Activated naive CD4-positive, alpha-beta T cell treated with anti-CD3 and anti-CD28 coated beads, Interleukin-2, amount 50 U/mL, for 72 hours (primary cell): ENCODE results near the gene SCAMP4. TPM values are rescaled to one million over a fixed set of nuclear protein-coding genes. Genes with fewer than 3 reads are reported as not detected.

Experiments used
- ATAC-seq, 2 donors: fragments of 150-1000 bp; cut with Tn5 transposase; 2 replicates each; pipeline ENCODE4 v1.10.0; 2021; ENCODE audit warnings: mild to moderate bottlenecking in 2 of 2, moderate library complexity in 2 of 2
- DNase-seq, 2 donors: peaks; one replicate each; pipeline ENCODE4 v3.0.0; 2021 to 2022; ENCODE audit warnings: low spot score in 2 of 2
- H3K27ac Mint-ChIP-seq, 2 donors: one replicate each; pipeline ENCODE4 v1.8.0; 2022; ENCODE audit warnings: mild to moderate bottlenecking in 2 of 2, mixed read lengths in 2 of 2
- H3K36me3 Mint-ChIP-seq, 2 donors: one replicate each; pipeline ENCODE4 v1.8.0; 2022; ENCODE audit warnings: mixed read lengths in 2 of 2
- H3K9me3 Mint-ChIP-seq, 2 donors: one replicate each; pipeline ENCODE4 v1.8.0; 2022; ENCODE audit warnings: mixed read lengths in 2 of 2
- total RNA-seq, 2 donors: library from RNA; stranded (reverse); gene quantifications; one replicate each; pipeline ENCODE4 v1.2.3, GENCODE V29; 2022

SCAMP4 gene
- total RNA-seq, 2 donors from 2014 or later: 22.4 to 28.2 TPM

DNA sequence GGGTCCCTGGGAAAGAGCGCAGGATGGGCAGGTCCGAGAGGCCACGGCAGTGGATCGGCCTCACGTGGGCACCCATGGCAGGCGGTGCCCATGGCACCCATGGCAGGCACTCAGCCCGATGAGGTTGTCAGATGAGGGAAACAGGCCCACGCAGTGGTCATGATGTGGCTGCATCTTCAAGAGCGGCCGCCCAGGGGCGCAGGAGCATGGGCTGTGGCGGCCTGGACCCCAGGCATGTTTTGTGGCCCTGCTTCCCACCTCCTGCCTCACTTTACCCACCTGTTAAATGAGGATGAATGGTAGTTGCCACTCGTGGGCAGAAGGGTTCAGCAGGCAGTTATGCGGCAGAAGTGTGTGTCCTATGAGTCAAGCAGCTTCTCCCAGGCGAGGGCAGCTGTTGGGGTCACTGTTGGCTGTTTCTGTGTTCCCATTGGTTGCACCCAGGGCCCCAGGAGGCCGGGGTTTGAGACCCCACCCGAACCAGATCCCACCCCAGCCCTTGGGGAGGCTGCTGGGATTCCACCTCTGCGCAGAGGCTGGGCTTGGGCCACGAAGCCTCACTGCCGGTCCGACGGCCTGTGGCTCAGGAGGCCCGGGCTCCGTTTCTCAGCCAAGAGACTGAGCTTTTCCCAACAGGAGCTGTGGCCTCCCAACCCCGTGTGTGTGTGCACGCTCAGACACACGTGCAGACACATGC, 65.8 kb downstream of the SCAMP4 start:
- no peak for DNase-seq

GRCh38 chr19:1974381-1975161, 69.4 kb downstream of the SCAMP4 start:
- no peak for ATAC-seq
- Mint-ChIP-seq H3K27ac (peak overlapping the region in 1 of 2 donors; percentile 64), H3K9me3 (no peaks in the 10 kb centered on the region)

More for the DNA sequence above, 65.8 kb downstream of the SCAMP4 start:
- no peak for ATAC-seq
- Mint-ChIP-seq H3K36me3 (no peaks in the 10 kb centered on the region), H3K9me3 (no peaks in the 10 kb centered on the region), H3K27ac (no peak overlapping the region)

GRCh38 chr19:1975162-1975480, 69.9 kb downstream of the SCAMP4 start:
- no peaks in the 10 kb centered on the region for H3K36me3 Mint-ChIP-seq
- H3K9me3 Mint-ChIP-seq: no peaks in the 10 kb centered on the region
- DNase-seq (no peak), ATAC-seq (no peak)
- H3K27ac Mint-ChIP-seq: peak overlapping the region in 1 of 2 donors; percentile 64

More at GRCh38 chr19:1974381-1975161, 69.4 kb downstream of the SCAMP4 start:
- H3K36me3 Mint-ChIP-seq: no peaks in the 10 kb centered on the region
- no peak for DNase-seq

Other genes with a start within 250 kb of the SCAMP4 start
- gene ONECUT3, start 151.9 kb upstream of the SCAMP4 start, total RNA-seq: not detected
- gene ATP8B3, start 93.1 kb upstream of the SCAMP4 start, total RNA-seq: 10 to 100 TPM; 11.7 to 28.7 TPM
- 10 to 100 TPM; 35.5 to 44.5 TPM for gene REXO1, start 56.9 kb upstream of the SCAMP4 start, total RNA-seq
- gene KLF16, start 41.8 kb upstream of the SCAMP4 start, total RNA-seq: 10 to 100 TPM; 20.5 to 22.6 TPM
- gene ABHD17A, start 19.9 kb upstream of the SCAMP4 start, total RNA-seq: 100 to 1,000 TPM; 109 to 110 TPM
- gene ADAT3, start within 50 bp of the SCAMP4 start, total RNA-seq: 1 to 10 TPM; 8.5 to 10.0 TPM
- 10 to 100 TPM; 33.1 to 58.6 TPM for gene CSNK1G2, start 35.8 kb downstream of the SCAMP4 start, total RNA-seq
- 10 to 100 TPM; 24.6 to 60.8 TPM for gene BTBD2, start 110.3 kb downstream of the SCAMP4 start, total RNA-seq
- 100 to 1,000 TPM; 211 to 261 TPM for gene MKNK2, start 145.8 kb downstream of the SCAMP4 start, total RNA-seq
- 100 to 1,000 TPM in 1 of 2 donors, 10 to 100 TPM in 1; 91.8 to 183 TPM for gene MOB3A, start 190.9 kb downstream of the SCAMP4 start, total RNA-seq
- gene IZUMO4, start 191.5 kb downstream of the SCAMP4 start, total RNA-seq: 100 to 1,000 TPM in 1 of 2 donors, 10 to 100 TPM in 1; 29.7 to 105 TPM
- 10 to 100 TPM; 83.5 to 91.7 TPM for gene AP3D1, start 246.2 kb downstream of the SCAMP4 start, total RNA-seq